GM19099 (cell line): ENCODE results near the gene HOXA9.

Experiments
- POLR2A ChIP-seq: IDR thresholded peaks from 3 replicates; pipeline ENCODE4 v1.6.1; 2011; ENCODE audit warnings: low read depth; ENCODE audit not compliant: insufficient read length; ENCODE audit errors: extremely low read depth

The HOXA9 gene

GRCh38 chr7:27168265-27168947 lies 3.1 kb upstream of the HOXA9 start:
- TF ChIP-seq POLR2A, result no peak

- no peak for TF ChIP-seq POLR2A
Measured at GRCh38 chr7:27167916-27168264, 2.6 kb upstream of the HOXA9 start.

- TF ChIP-seq POLR2A, result no peak
Measured at GRCh38 chr7:27166531-27167505, 1.5 kb upstream of the HOXA9 start.

GRCh38 chr7:27165996-27166530 lies 726 bp upstream of the HOXA9 start:
- no peak for TF ChIP-seq POLR2A

- no peak for TF ChIP-seq POLR2A
Measured at GRCh38 chr7:27164367-27165088, 809 bp downstream of the HOXA9 start.

- no peak for TF ChIP-seq POLR2A
Measured at GRCh38 chr7:27164045-27164366, 1.3 kb downstream of the HOXA9 start.

GRCh38 chr7:27163288-27164044 lies 1.9 kb downstream of the HOXA9 start:
- no peak for TF ChIP-seq POLR2A

GRCh38 chr7:27162561-27163287 lies 2.6 kb downstream of the HOXA9 start:
- no peak for TF ChIP-seq POLR2A

GRCh38 chr7:27161721-27162560 lies 3.4 kb downstream of the HOXA9 start:
- TF ChIP-seq POLR2A, result no peak

- TF ChIP-seq POLR2A, result no peak
Measured at GRCh38 chr7:27161214-27161720, 4.1 kb downstream of the HOXA9 start.

GRCh38 chr7:27160546-27161213 lies 4.7 kb downstream of the HOXA9 start:
- no peak for TF ChIP-seq POLR2A

GRCh38 chr7:27160145-27160545 lies 5.2 kb downstream of the HOXA9 start:
- TF ChIP-seq POLR2A, result no peak
